Amniotic epithelial cell (primary cell): Measurements from ENCODE around the gene STX18.
"Not testable (repeated sequence)": the region's sequence is repeated elsewhere in the genome, so short reads cannot be mapped to it uniquely, and the experiment has no call there.

Source experiments
- DNase-seq: peaks from one replicate; pipeline ENCODE4 v3.0.0-alpha.2; 2010; ENCODE audit warnings: low read depth

STX18 gene

GRCh38 chr4:4507923-4508322, 33.9 kb downstream of the STX18 start:
- no peak for DNase-seq

- DNase-seq, result no peak
These were observed 34.4 kb downstream of the STX18 start for GRCh38 chr4:4507403-4507802.

- no peak for DNase-seq
These were observed 34.9 kb downstream of the STX18 start for GRCh38 chr4:4506961-4507360.

- DNase-seq, result not testable (repeated sequence)
These were observed 36.6 kb downstream of the STX18 start for GRCh38 chr4:4505211-4505610.

GRCh38 chr4:4504783-4505182, 37.1 kb downstream of the STX18 start:
- DNase-seq, result peak; percentile 18

GRCh38 chr4:4502694-4503311, 39.0 kb downstream of the STX18 start:
- DNase-seq, result peak; percentile 87

GRCh38 chr4:4501679-4502078, 40.2 kb downstream of the STX18 start:
- DNase-seq, result no peak

- DNase-seq, result no peak
These were observed 42.3 kb downstream of the STX18 start for GRCh38 chr4:4499438-4500123.

- DNase-seq, result peak; percentile 74
These were observed 45.1 kb downstream of the STX18 start for GRCh38 chr4:4496592-4497372.

GRCh38 chr4:4494882-4495281, 47.0 kb downstream of the STX18 start:
- no peak for DNase-seq

- DNase-seq, result peak; percentile 81
These were observed 49.5 kb downstream of the STX18 start for GRCh38 chr4:4492161-4492847.

GRCh38 chr4:4491396-4491893, 50.4 kb downstream of the STX18 start:
- no peak for DNase-seq

GRCh38 chr4:4490816-4491215, 51.0 kb downstream of the STX18 start:
- DNase-seq, result no peak

GRCh38 chr4:4490041-4490440, 51.8 kb downstream of the STX18 start:
- DNase-seq, result peak; percentile 30

- DNase-seq, result peak; percentile 78
These were observed 53.1 kb downstream of the STX18 start for GRCh38 chr4:4488405-4489404.

- no peak for DNase-seq
These were observed 54.9 kb downstream of the STX18 start for GRCh38 chr4:4486969-4487368.

GRCh38 chr4:4485806-4486205, 56.0 kb downstream of the STX18 start:
- DNase-seq, result peak; percentile 72

- no peak for DNase-seq
These were observed 60.4 kb downstream of the STX18 start for GRCh38 chr4:4481399-4481994.

GRCh38 chr4:4480685-4481398, 61.0 kb downstream of the STX18 start:
- DNase-seq, result peak; percentile 18

GRCh38 chr4:4480205-4480604, 61.6 kb downstream of the STX18 start:
- DNase-seq, result no peak
